ENCODE results near the gene XRCC3.
"Not testable (repeated sequence)": the region's sequence is repeated elsewhere in the genome, so short reads cannot be mapped to it uniquely, and the experiment has no call there.

XRCC3 gene

DNA sequence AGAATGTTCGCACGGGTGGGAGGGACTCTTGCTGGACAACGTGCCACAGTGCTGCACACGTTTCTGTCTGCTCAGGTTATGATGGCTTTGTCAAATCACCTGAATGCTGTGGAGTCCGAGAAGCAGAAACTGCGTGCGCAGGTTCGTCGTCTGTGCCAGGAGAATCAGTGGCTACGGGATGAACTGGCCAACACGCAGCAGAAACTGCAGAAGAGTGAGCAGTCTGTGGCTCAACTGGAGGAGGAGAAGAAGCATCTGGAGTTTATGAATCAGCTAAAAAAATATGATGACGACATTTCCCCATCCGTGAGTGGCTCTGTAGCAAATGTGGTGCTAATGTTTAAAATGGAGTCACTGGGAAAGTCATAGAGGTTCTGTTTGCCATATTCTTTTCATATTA lies 57.8 kb downstream of the XRCC3 start:
- no peak for DNase-seq

- no peak for DNase-seq
Observed at GRCh38 chr14:103656756-103657133, 58.5 kb downstream of the XRCC3 start.

GRCh38 chr14:103656031-103656755 lies 59.1 kb downstream of the XRCC3 start:
- DNase-seq, result no peak

DNA sequence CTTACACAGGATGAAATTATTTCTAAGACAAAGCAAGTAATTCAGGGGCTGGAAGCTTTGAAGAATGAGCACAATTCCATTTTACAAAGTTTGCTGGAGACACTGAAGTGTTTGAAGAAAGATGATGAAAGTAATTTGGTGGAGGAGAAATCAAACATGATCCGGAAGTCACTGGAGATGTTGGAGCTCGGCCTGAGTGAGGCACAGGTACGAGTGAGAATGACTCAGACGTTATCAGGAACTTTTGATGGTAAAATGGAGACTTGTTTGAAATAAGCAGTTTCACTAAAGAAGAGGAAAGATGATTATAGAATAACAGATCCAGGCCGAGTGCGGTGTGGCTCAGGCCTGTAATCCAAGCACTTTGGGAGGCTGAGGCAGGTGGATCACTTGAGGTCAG lies 60.6 kb downstream of the XRCC3 start:
- DNase-seq, result no peak

DNA sequence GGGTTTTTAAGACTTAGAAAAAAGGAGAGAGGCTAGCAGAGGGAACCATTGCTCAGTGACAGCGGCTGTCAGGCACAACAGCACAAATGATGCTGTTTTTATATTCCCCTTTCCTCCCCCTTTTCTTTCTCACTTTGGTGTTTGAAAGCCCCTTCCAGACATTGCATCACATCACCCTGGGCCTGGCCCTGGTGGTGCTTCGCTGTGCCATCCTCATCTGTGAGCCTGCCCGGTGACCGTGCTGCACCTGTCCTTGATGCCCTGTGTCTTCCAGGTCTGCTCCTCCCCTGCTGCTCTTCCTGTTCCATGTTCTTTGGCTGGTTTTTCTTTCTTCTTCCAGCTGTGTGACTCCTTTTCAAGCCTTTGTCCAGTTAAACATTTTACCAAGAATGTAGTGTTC lies 61.4 kb downstream of the XRCC3 start:
- DNase-seq, result no peak

GRCh38 chr14:103653336-103653735 lies 61.9 kb downstream of the XRCC3 start:
- not testable (repeated sequence) for DNase-seq

- no peak for DNase-seq
Observed at GRCh38 chr14:103652806-103653205, 62.4 kb downstream of the XRCC3 start.

DNA sequence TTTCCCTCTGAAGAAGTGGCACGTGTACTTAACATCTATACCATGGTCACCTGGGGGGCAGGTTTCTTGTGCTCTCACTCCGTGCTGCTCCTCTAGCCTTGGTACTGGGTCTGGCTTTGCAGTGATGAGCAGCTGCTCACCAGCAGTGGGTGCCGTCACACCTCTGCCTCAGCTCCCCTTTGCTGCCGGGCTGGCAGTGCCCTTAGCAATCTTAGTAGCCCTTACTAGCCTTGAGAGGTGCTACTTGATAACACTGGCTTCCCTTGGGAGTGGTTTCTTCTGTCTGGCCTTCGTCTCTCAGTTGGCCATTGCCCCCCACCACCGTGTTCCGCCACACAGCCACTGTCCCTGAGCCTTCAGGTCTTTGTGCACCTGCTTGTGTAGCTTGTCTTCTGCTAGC lies 63.7 kb downstream of the XRCC3 start:
- DNase-seq, result no peak

DNA sequence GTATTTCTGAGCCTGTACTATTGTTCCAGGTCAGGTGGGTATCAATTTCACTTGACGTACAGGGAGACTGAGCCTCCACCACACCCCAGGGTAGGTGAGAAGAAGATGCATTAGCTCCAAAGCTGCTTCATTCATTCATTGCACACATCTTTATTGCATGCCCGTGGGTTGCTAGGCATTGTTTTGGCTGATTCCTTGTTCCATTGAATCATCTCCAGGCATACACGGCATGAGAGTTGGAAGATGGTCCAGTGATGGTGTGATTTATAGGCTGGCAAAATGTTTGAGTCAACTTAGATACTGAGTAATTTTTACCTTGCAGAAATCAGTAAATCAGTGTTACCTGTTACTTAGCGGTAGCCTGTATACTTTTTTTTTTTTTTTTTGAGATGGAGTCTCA lies 65.0 kb downstream of the XRCC3 start:
- no peak for DNase-seq

DNA sequence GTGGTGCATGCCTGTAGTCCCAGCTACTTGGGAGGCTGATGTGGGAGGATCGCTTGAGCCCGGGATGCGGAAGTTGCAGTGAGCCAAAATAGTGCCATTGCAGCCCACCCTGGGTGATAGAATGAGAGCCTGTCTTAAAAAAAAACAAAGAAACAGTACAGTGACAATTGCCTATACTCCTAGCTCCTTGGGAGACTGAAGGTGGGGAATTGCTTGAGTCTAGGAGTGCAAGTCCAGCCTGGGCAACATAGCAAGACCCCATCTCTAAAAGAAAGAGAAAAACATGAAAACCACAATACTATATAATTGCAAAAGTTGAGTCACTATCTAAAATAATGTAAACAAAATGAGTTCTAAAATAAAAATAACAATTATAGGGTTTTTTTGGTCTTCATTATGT lies 66.2 kb downstream of the XRCC3 start:
- no peak for DNase-seq
